Stimulated activated CD8-positive, alpha-beta memory T cell treated with anti-CD3 and anti-CD28 coated beads, Interleukin-4, amount 100 ng/mL, for 48 hours (primary cell): Measurements from ENCODE around the gene SDK1.

Source experiments
- DNase-seq: peaks from one replicate; pipeline ENCODE4 v3.0.0-alpha.2; 2020

SDK1 gene

GRCh38 chr7:3300651-3301448 is at the start of gene SDK1:
Gene SDK1 (plus strand): TSS chr7:3301252. CDS start chr7:3301587, 335 bp downstream.
- peak; percentile 92 for DNase-seq

DNA sequence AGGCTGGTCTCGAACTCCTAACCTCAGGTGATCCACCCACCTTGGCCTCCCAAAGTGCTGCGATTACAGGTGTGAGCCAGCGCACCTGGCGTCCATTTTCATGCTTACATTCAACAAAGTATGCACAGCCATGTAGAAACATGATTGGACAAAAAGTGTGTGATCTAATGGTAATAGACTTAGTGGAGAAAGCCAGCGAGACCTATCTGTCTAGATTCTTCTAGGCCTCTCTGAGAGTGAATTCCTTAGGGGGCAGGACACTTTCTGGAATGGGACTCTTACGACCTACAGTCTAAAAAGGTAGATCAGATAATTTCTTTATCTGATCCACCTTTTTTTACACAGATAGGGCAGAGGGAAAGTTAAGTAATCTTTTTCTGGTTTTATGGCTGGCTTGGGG is 46.3 kb upstream of the SDK1 start:
- no peak for DNase-seq

DNA sequence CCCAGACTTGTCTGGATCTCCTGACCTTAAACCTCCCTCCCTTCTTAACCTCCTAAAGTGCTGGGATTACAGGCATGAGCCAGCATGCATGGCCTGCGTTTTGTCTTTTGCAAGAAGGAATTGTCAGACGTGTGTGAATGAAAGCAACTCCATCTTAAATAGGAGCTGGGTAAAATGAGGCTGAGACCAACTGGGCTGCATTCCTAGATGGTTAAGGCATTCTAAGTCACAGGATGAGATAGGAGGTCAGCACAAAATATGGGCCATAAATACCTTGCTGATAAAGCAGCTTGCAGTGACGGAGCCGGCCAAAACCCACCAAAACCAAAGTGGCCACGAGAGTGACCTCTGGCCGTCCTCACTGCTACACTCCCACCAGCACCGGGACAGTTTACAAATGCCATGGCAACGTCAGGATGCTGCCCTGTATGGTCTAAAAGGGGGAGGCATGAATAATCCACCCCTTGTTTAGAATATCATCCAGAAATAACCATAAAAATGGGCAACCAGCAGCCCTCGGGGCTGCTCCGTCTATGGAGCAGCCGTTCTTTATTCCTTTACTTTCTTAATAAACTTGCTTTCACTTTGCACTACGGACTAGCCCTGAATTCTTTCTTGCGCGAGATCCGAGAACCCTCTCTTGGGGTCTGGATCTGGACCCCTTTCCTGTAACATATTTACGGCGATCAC is 41.2 kb upstream of the SDK1 start:
- no peak for DNase-seq

GRCh38 chr7:3260401-3260715 is 40.7 kb upstream of the SDK1 start:
- no peak for DNase-seq

DNA sequence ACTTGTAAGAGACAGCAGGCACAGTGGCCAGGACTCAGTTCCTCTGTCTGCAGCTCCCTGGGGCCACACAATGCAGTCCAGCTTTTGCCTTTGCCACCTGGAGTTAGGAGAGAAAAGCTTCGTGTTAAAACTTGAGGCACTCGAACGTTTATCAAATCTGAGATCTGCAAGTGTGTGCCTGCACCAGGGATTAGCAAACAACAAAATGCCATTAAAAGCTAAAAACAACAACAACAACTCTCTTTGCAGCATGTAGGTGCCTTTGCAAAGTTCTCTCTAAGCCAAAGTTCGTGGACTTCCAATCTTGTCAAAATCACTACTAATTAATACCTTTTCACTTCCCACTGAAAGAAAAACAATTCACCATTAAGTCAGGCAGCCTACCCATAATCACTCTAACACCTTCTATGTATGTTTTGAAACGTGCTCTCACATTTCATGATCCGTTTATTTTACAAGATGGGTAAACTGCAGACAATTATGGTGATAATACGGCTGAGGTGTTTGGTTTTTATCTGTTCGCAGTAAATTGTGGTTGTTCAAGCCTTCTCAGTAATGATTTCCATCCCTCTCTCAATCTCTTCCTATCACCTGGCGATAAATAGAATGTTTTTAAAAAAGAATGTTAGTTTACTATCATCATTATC is 36.2 kb upstream of the SDK1 start:
- no peak for DNase-seq

DNA sequence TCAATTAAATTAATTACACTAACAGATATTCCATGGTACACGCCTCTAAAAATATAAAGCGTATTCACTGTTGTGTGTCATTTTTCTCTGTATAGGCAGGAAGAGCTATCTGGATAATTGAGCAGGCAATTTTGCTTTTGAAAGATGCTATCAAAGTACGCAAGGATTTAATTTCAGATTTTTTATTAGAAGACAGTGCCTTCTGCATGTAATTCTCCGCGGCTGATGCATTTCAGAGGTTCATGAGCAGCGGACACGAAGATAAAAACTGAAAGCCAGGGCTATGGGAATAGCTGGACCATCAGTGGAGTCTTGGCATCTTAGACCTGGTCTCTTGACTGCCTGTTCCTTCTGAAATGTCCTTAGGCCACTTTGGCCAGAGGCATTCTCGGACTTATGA is 35.7 kb upstream of the SDK1 start:
- DNase-seq: no peak

DNA sequence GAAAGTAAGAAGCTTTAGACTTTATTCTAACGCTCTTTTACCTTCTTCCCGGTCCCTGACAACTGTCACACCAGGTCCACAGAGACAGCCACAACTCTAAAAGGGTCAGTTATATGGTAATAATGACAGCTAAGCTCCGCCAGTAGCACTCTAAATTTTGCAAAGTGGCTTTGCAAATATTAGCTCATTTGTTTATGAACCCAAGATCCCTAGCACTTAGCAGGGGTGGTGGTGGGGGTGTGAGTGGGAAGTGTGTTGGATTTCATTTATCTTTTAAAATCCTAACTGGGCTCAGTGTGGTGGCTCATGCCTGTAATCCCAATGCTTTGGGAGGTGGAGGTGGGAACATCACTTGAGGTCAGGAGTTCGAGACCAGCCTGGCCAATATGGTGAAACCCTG is 34.8 kb upstream of the SDK1 start:
- DNase-seq: no peak

GRCh38 chr7:3267966-3268690 is 32.9 kb upstream of the SDK1 start:
- no peak for DNase-seq

DNA sequence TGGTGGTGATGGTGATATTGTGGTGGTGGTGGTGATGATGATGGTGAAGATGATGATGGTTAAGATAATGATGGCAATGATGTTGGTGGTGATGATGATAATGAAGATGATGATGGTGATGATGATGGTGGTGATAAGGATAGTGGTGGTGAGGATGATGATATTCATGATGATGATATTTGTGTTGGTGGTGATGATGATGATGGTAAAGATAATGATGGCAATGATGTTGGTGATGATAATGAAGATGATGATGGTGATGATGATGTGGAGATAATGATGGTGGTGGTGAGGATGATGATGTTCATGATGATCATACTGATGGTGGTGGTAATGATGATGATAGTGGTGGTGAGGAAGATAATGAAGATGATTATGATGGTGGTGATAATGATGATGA is 30.7 kb upstream of the SDK1 start:
- DNase-seq: no peak

- DNase-seq: no peak
Observed at GRCh38 chr7:3271298-3271697, 29.8 kb upstream of the SDK1 start.

GRCh38 chr7:3272691-3273141 is 28.3 kb upstream of the SDK1 start:
- DNase-seq: no peak

DNA sequence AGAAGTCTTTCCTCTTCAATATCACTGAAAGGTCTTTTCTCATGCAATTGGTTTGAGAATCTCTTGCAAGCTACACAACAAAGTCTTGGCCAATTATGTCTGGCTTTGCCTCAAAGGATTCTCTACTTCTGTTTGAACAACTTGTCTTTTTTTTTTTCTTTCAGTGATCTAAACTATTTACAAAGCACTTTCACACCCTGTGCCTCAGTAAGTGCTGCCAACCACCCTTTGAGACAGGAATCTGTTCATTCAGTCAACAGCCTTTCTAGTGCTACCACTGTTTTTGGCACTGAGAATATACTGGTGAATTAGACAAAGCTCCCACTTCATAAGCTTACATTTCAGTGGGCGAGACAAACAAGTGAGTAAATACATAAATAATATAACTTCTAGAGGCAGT is 26.9 kb upstream of the SDK1 start:
- DNase-seq: no peak

GRCh38 chr7:3277604-3278572 is 23.2 kb upstream of the SDK1 start:
- no peak for DNase-seq

- no peak for DNase-seq
Observed at GRCh38 chr7:3279147-3279818, 21.8 kb upstream of the SDK1 start.

GRCh38 chr7:3280445-3280844 is 20.6 kb upstream of the SDK1 start:
- DNase-seq: no peak

GRCh38 chr7:3280946-3281656 is 20.0 kb upstream of the SDK1 start:
- DNase-seq: no peak

- no peak for DNase-seq
Observed at GRCh38 chr7:3282457-3282856, 18.6 kb upstream of the SDK1 start.

- no peak for DNase-seq
Observed at GRCh38 chr7:3283130-3283704, 17.8 kb upstream of the SDK1 start.

DNA sequence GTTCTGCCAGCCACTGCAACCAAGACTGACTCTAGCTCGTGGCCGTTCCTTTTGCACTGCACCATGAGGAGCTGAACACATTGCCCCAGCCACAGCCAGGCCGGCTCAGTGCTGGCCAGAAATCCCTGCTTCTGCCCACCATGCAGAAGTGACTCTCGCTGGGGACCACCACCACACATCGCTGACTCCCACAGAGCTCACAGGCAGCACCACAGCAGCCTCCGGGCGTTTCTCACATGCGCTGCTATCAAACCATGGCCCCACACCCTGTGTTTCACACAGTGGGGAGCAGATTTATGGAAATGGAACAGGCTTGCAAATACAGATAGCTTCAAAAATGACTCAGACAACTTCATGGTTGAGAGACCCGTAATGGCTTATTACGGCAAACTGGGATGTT is 15.4 kb upstream of the SDK1 start:
- no peak for DNase-seq

DNA sequence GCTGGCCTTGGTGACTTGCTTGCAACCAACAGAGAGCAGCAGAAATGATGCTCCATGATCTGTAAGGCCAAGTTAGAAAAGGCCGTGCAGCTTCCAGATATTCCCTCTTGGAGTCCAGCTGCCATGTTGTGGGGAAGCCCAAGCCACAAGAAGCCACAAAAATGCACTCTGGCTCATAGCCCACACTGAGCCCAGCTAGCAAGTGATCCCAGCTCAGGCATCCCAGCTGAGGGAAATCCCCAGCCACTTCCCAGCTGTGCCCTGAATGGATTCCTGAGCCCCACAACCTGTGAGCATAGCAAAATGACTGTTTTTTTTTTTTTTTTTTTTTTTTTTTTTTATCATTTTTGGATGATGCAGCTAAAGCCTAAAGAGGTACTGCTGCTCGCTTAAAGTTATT is 11.1 kb upstream of the SDK1 start:
- DNase-seq: no peak

GRCh38 chr7:3292694-3293093 is 8.4 kb upstream of the SDK1 start:
- DNase-seq: no peak
